Mucosa of descending colon (tissue), 3 donors: Measurements from ENCODE around the gene TMEM135. TPM values are rescaled to one million over a fixed set of nuclear protein-coding genes. Genes with fewer than 3 reads are reported as not detected.

Source experiments
- ATAC-seq: fragments of 200-7000 bp; cut with Tn5 transposase; one replicate; pipeline ENCODE4 v1.9.1; 2020; ENCODE audit warnings: mild to moderate bottlenecking, moderate library complexity
- DNase-seq, 3 donors: peaks; one replicate each; pipeline ENCODE4 v3.0.0-alpha.2; 2020
- H3K36me3 ChIP-seq: fragments of 200-600 bp; one replicate; pipeline ENCODE4 v1.8.0; 2021; ENCODE audit warnings: low read depth, mild to moderate bottlenecking
- H3K4me1 ChIP-seq: fragments of 200-600 bp; one replicate; pipeline ENCODE4 v1.8.0; 2021; ENCODE audit warnings: low read depth, mild to moderate bottlenecking
- H3K4me3 ChIP-seq: fragments of 200-600 bp; one replicate; pipeline ENCODE4 v1.8.0; 2021; ENCODE audit warnings: mild to moderate bottlenecking
- H3K9me3 ChIP-seq: fragments of 200-600 bp; one replicate; pipeline ENCODE4 v1.8.0; 2021; ENCODE audit warnings: mild to moderate bottlenecking
- intact Hi-C, 2 donors: fragments of 100-400 bp; cut with DNase I in 1 of 2; cut with micrococcal nuclease in 1 of 2; formaldehyde crosslinking; loops; one replicate each; pipeline versions ENCODE4 v1.11.0 to v1.11.1; 2022; cut with DNase I, micrococcal nuclease
- total RNA-seq, 3 donors: library from RNA; stranded (reverse); fragmentation: NEBNext Ultra II Directional in 2 of 3; extraction: Animal tissue kit (Norgen Biotek cat#: 25700) in 2 of 3; gene quantifications; one replicate each; pipeline versions ENCODE4 v1.2.1 to v1.2.4, GENCODE V29; 2021 to 2023
- TF ChIP-seq, protein P1 (sequence below): fragments of 200-600 bp; IDR thresholded peaks from one replicate; pipeline ENCODE4 v1.8.0; 2022; ENCODE audit warnings: antibody characterized with exemption, mild to moderate bottlenecking
- donor health status: DM: no; HTN: no; CAD: no; lungs with moderate emphysema.
- donor health status: DM: no; HTN: no; CAD: no.
- donor health status: DM: no; HTN: yes; CAD: no.

Gene TMEM135
- total RNA-seq, 3 donors from 2014 or later = 32.8 to 37.6 (median 37.0) TPM

DNA sequence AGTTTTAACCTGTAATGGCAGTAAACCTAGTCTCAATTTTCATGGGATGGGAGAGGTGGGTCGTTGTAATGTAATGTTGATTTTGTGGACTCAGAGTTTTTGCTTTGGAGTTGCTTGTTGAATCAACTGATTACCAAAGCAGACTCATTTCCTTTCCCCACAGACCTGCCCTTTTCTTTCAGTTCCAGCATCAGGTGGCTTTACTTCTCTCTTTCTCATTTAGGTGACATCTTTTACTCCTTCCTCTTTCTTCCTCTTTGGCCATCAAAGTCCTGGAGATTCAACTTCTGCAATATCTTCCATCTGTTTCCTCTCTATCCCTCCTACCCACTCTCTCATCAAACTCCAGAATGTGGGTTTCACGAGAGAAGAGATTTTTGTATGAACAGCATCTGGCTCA, 313.9 kb downstream of the TMEM135 start:
- TF ChIP-seq, protein P1, sequence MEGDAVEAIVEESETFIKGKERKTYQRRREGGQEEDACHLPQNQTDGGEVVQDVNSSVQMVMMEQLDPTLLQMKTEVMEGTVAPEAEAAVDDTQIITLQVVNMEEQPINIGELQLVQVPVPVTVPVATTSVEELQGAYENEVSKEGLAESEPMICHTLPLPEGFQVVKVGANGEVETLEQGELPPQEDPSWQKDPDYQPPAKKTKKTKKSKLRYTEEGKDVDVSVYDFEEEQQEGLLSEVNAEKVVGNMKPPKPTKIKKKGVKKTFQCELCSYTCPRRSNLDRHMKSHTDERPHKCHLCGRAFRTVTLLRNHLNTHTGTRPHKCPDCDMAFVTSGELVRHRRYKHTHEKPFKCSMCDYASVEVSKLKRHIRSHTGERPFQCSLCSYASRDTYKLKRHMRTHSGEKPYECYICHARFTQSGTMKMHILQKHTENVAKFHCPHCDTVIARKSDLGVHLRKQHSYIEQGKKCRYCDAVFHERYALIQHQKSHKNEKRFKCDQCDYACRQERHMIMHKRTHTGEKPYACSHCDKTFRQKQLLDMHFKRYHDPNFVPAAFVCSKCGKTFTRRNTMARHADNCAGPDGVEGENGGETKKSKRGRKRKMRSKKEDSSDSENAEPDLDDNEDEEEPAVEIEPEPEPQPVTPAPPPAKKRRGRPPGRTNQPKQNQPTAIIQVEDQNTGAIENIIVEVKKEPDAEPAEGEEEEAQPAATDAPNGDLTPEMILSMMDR = no peak
- intact Hi-C loops = loop anchor here (5.0 kb wide), 1 partner anchor 71 kb away; no protein-coding TSS in a partner anchor

GRCh38 chr11:87352759-87353707, 315.3 kb downstream of the TMEM135 start:
- H3K36me3 ChIP-seq = no peaks in the 10 kb centered on the region
- H3K4me3 ChIP-seq = no peak overlapping the region
- H3K4me1 ChIP-seq = peaks cover 19% of the 10 kb centered on the region
- intact Hi-C loops = loop anchor here (5.0 kb wide), 1 partner anchor 69 kb away; no protein-coding TSS in a partner anchor
- ATAC-seq (peak; percentile 93), DNase-seq (peak; percentile 85 to 90 (median 89))
- TF ChIP-seq, protein P1 = peak; percentile 95
- no peaks in the 10 kb centered on the region for H3K9me3 ChIP-seq

More for the DNA sequence above, 313.9 kb downstream of the TMEM135 start:
- Histone ChIP-seq H3K4me1 (peaks cover 14% of the 10 kb centered on the region), H3K36me3 (no peaks in the 10 kb centered on the region), H3K9me3 (no peaks in the 10 kb centered on the region), H3K4me3 (no peak overlapping the region)
- ATAC-seq (no peak), DNase-seq (no peak)

DNA sequence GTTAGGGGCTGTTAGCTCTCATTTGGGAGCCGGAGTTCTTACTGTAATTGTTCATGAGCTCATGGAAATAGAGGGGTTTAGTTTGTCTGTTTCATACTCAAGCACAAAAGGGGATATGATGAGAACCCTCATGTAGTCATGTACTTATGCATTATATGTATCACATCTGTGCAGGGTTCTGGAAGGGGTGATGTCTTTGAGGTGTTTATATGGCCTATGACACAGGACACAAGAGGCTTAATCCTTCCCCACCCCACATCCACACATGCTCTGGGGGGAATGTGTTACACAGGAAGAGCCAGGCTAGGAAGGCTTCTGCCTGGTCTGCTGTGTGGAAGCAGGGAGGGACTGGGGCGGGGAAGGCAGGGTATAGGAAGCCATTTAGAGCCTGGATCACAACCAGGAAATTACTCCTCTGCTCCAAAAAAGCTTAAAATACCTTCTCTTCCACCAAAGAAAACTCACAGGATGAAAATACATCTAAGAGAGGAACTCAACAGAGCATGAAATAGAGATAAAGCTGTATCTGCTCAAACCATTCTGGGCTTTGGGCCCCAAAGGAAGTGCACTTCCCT, 316.1 kb downstream of the TMEM135 start:
- H3K36me3 ChIP-seq = no peaks in the 10 kb centered on the region
- DNase-seq (no peak), ATAC-seq (no peak)
- TF ChIP-seq, protein P1 = no peak
- H3K9me3 ChIP-seq = no peaks in the 10 kb centered on the region
- intact Hi-C loops = loop anchor here (5.0 kb wide), 1 partner anchor 68 kb away; no protein-coding TSS in a partner anchor
- no peak overlapping the region for H3K4me3 ChIP-seq
- H3K4me1 ChIP-seq = peaks cover 20% of the 10 kb centered on the region

GRCh38 chr11:87355596-87355995, 317.9 kb downstream of the TMEM135 start:
- no peak overlapping the region for H3K4me3 ChIP-seq
- TF ChIP-seq, protein P1 = no peak
- no peak for ATAC-seq
- H3K4me1 ChIP-seq = peaks cover 18% of the 10 kb centered on the region
- no peaks in the 10 kb centered on the region for H3K36me3 ChIP-seq
- no peaks in the 10 kb centered on the region for H3K9me3 ChIP-seq
- no peak for DNase-seq
- intact Hi-C loops = no loop called here

- Histone ChIP-seq H3K4me3 (no peak overlapping the region), H3K4me1 (peaks cover 18% of the 10 kb centered on the region), H3K36me3 (no peaks in the 10 kb centered on the region), H3K9me3 (no peaks in the 10 kb centered on the region)
- ATAC-seq = peak; percentile 62
- intact Hi-C loops = no loop called here
- peak in 2 of 3 donors; percentile 38 to 51 for DNase-seq
- TF ChIP-seq, protein P1 = no peak
Measured at GRCh38 chr11:87356428-87356827, 318.7 kb downstream of the TMEM135 start.
